Activated naive CD4-positive, alpha-beta T cell treated with anti-CD3 and anti-CD28 coated beads, Interleukin-2, amount 10 ng/mL, durations not matched to agents 7 days and 5 days (primary cell): ENCODE results near the gene CAPN9.

ENCODE experiments used
- CTCF ChIA-PET: fragments of 350-600 bp; sonication (Branson Sonifier 250); formaldehyde crosslinking; loops from one replicate; lab custom pipeline; 2021; ENCODE audit warnings: antibody characterized with exemption; lab: Charles Lee
- DNase-seq: peaks from one replicate; pipeline ENCODE4 v3.0.0-alpha.2; 2020
- H3K27ac Mint-ChIP-seq: one replicate; pipeline ENCODE4 v1.8.0; 2021; ENCODE audit warnings: mild to moderate bottlenecking, moderate library complexity, mixed read lengths
- H3K27me3 Mint-ChIP-seq: one replicate; pipeline ENCODE4 v1.8.0; 2021; ENCODE audit warnings: mild to moderate bottlenecking, mixed read lengths
- H3K36me3 Mint-ChIP-seq: one replicate; pipeline ENCODE4 v1.8.0; 2021; ENCODE audit warnings: mixed read lengths
- H3K4me1 Mint-ChIP-seq: one replicate; pipeline ENCODE4 v1.8.0; 2021; ENCODE audit warnings: mixed read lengths
- H3K4me3 Mint-ChIP-seq: one replicate; pipeline ENCODE4 v1.8.0; 2021; ENCODE audit warnings: mild to moderate bottlenecking, moderate library complexity, mixed read lengths
- H3K9me3 Mint-ChIP-seq: one replicate; pipeline ENCODE4 v1.8.0; 2021; ENCODE audit warnings: mixed read lengths

The CAPN9 gene

GRCh38 chr1:230749150-230749549 is 2.0 kb downstream of the CAPN9 start:
- H3K9me3 Mint-ChIP-seq, result no peaks in the 10 kb centered on the region
- H3K4me1 Mint-ChIP-seq, result no peaks in the 10 kb centered on the region

GRCh38 chr1:230749635-230750034 is 2.4 kb downstream of the CAPN9 start:
- H3K27ac Mint-ChIP-seq, result no peak overlapping the region
- H3K4me1 Mint-ChIP-seq, result no peaks in the 10 kb centered on the region
- H3K36me3 Mint-ChIP-seq, result no peaks in the 10 kb centered on the region
- DNase-seq, result no peak
- no peak overlapping the region for H3K4me3 Mint-ChIP-seq
- CTCF ChIA-PET, result no interaction called here
- H3K27me3 Mint-ChIP-seq, result peaks cover 3% of the 10 kb centered on the region
- no peaks in the 10 kb centered on the region for H3K9me3 Mint-ChIP-seq

More at GRCh38 chr1:230749150-230749549, 2.0 kb downstream of the CAPN9 start:
- CTCF ChIA-PET, result no interaction called here
- DNase-seq, result no peak
- Mint-ChIP-seq H3K4me3 (no peak overlapping the region), H3K27me3 (peaks cover 3% of the 10 kb centered on the region), H3K27ac (no peak overlapping the region), H3K36me3 (no peaks in the 10 kb centered on the region)

GRCh38 chr1:230750576-230750975 is 3.4 kb downstream of the CAPN9 start:
- Mint-ChIP-seq H3K9me3 (no peaks in the 10 kb centered on the region), H3K27ac (no peak overlapping the region), H3K36me3 (no peaks in the 10 kb centered on the region), H3K27me3 (peaks cover 3% of the 10 kb centered on the region), H3K4me1 (no peaks in the 10 kb centered on the region), H3K4me3 (no peak overlapping the region)
- no peak for DNase-seq
- CTCF ChIA-PET, result no interaction called here

- Mint-ChIP-seq H3K9me3 (no peaks in the 10 kb centered on the region), H3K4me1 (no peaks in the 10 kb centered on the region), H3K36me3 (no peaks in the 10 kb centered on the region), H3K4me3 (no peak overlapping the region), H3K27me3 (peaks cover 3% of the 10 kb centered on the region), H3K27ac (no peak overlapping the region)
- CTCF ChIA-PET, result no interaction called here
- no peak for DNase-seq
Measured at GRCh38 chr1:230750986-230751625, 3.9 kb downstream of the CAPN9 start.

GRCh38 chr1:230752407-230752806 is 5.2 kb downstream of the CAPN9 start:
- DNase-seq, result no peak
- H3K36me3 Mint-ChIP-seq, result no peaks in the 10 kb centered on the region
- H3K27ac Mint-ChIP-seq, result no peak overlapping the region
- H3K27me3 Mint-ChIP-seq, result peaks cover 3% of the 10 kb centered on the region
- CTCF ChIA-PET, result no interaction called here
- no peaks in the 10 kb centered on the region for H3K4me1 Mint-ChIP-seq
- no peaks in the 10 kb centered on the region for H3K9me3 Mint-ChIP-seq
- H3K4me3 Mint-ChIP-seq, result no peak overlapping the region

GRCh38 chr1:230753191-230753585 is 6.0 kb downstream of the CAPN9 start:
- no peaks in the 10 kb centered on the region for H3K36me3 Mint-ChIP-seq
- no peak overlapping the region for H3K27ac Mint-ChIP-seq
- CTCF ChIA-PET, result no interaction called here
- peaks cover 3% of the 10 kb centered on the region for H3K27me3 Mint-ChIP-seq
- no peak for DNase-seq
- no peaks in the 10 kb centered on the region for H3K4me1 Mint-ChIP-seq
- H3K9me3 Mint-ChIP-seq, result no peaks in the 10 kb centered on the region
- H3K4me3 Mint-ChIP-seq, result no peak overlapping the region

GRCh38 chr1:230753586-230754251 is 6.5 kb downstream of the CAPN9 start:
- Mint-ChIP-seq H3K27ac (no peak overlapping the region), H3K27me3 (peaks cover 3% of the 10 kb centered on the region), H3K36me3 (no peaks in the 10 kb centered on the region), H3K4me1 (no peaks in the 10 kb centered on the region), H3K4me3 (no peak overlapping the region), H3K9me3 (no peaks in the 10 kb centered on the region)
- CTCF ChIA-PET, result no interaction called here
- DNase-seq, result no peak

GRCh38 chr1:230754796-230755195 is 7.6 kb downstream of the CAPN9 start:
- Mint-ChIP-seq H3K27me3 (peaks cover 3% of the 10 kb centered on the region), H3K9me3 (no peaks in the 10 kb centered on the region), H3K4me1 (no peaks in the 10 kb centered on the region), H3K4me3 (no peak overlapping the region), H3K27ac (no peak overlapping the region), H3K36me3 (no peaks in the 10 kb centered on the region)
- DNase-seq, result no peak
- CTCF ChIA-PET, result no interaction called here

GRCh38 chr1:230757856-230758708 is 10.9 kb downstream of the CAPN9 start:
- H3K9me3 Mint-ChIP-seq, result no peaks in the 10 kb centered on the region
- peaks cover 3% of the 10 kb centered on the region for H3K27me3 Mint-ChIP-seq
- no peak overlapping the region for H3K4me3 Mint-ChIP-seq
- no peaks in the 10 kb centered on the region for H3K36me3 Mint-ChIP-seq
- no peak for DNase-seq
- CTCF ChIA-PET, result no interaction called here
- no peaks in the 10 kb centered on the region for H3K4me1 Mint-ChIP-seq
- no peak overlapping the region for H3K27ac Mint-ChIP-seq

- H3K27me3 Mint-ChIP-seq, result peaks cover 3% of the 10 kb centered on the region
- CTCF ChIA-PET, result no interaction called here
- no peak overlapping the region for H3K27ac Mint-ChIP-seq
- no peaks in the 10 kb centered on the region for H3K36me3 Mint-ChIP-seq
- DNase-seq, result no peak
- no peaks in the 10 kb centered on the region for H3K9me3 Mint-ChIP-seq
- no peak overlapping the region for H3K4me3 Mint-ChIP-seq
- no peaks in the 10 kb centered on the region for H3K4me1 Mint-ChIP-seq
Measured at GRCh38 chr1:230758709-230759368, 11.7 kb downstream of the CAPN9 start.

- Mint-ChIP-seq H3K36me3 (no peaks in the 10 kb centered on the region), H3K9me3 (no peaks in the 10 kb centered on the region), H3K4me1 (no peaks in the 10 kb centered on the region), H3K27ac (no peak overlapping the region), H3K4me3 (no peak overlapping the region), H3K27me3 (peaks cover 3% of the 10 kb centered on the region)
- CTCF ChIA-PET, result no interaction called here
- no peak for DNase-seq
Measured at GRCh38 chr1:230759369-230760065, 12.3 kb downstream of the CAPN9 start.

GRCh38 chr1:230760360-230760827 is 13.2 kb downstream of the CAPN9 start:
- no peak overlapping the region for H3K4me3 Mint-ChIP-seq
- CTCF ChIA-PET, result no interaction called here
- H3K4me1 Mint-ChIP-seq, result no peaks in the 10 kb centered on the region
- no peaks in the 10 kb centered on the region for H3K9me3 Mint-ChIP-seq
- DNase-seq, result no peak
- peaks cover 3% of the 10 kb centered on the region for H3K27me3 Mint-ChIP-seq
- H3K27ac Mint-ChIP-seq, result no peak overlapping the region
- no peaks in the 10 kb centered on the region for H3K36me3 Mint-ChIP-seq

GRCh38 chr1:230761443-230762167 is 14.4 kb downstream of the CAPN9 start:
- CTCF ChIA-PET, result no interaction called here
- H3K27ac Mint-ChIP-seq, result peak overlapping the region; percentile 19

More at GRCh38 chr1:230761443-230762167, 14.4 kb downstream of the CAPN9 start:
- no peaks in the 10 kb centered on the region for H3K4me1 Mint-ChIP-seq
- no peaks in the 10 kb centered on the region for H3K36me3 Mint-ChIP-seq
- DNase-seq, result no peak
- no peak overlapping the region for H3K4me3 Mint-ChIP-seq
- peaks cover 3% of the 10 kb centered on the region for H3K27me3 Mint-ChIP-seq
- H3K9me3 Mint-ChIP-seq, result no peaks in the 10 kb centered on the region
